Activated CD8-positive, alpha-beta T cell treated with anti-CD3 and anti-CD28 coated beads for 36 hours (primary cell): ENCODE measurements around the gene TMEM259. TPM values are rescaled to one million over a fixed set of nuclear protein-coding genes. Genes with fewer than 3 reads are reported as not detected.

Experiments
- ATAC-seq: fragments of 200-7000 bp; cut with Tn5 transposase; one replicate; pipeline ENCODE4 v1.10.0; 2021; ENCODE audit warnings: mild to moderate bottlenecking, moderate library complexity
- CTCF ChIA-PET: fragments of 350-600 bp; sonication (Branson Sonifier 250); formaldehyde crosslinking; loops from one replicate; lab custom pipeline; 2021; ENCODE audit warnings: antibody characterized with exemption; lab: Charles Lee
- POLR2A ChIA-PET: fragments of 350-600 bp; sonication (Branson Sonifier 250); formaldehyde crosslinking; loops from one replicate; lab custom pipeline; 2021; ENCODE audit warnings: antibody characterized with exemption; lab: Charles Lee
- DNase-seq: peaks from one replicate; pipeline ENCODE4 v3.0.0-alpha.2; 2020
- H3K27ac Mint-ChIP-seq: one replicate; pipeline ENCODE4 v1.8.0; 2021; ENCODE audit warnings: mild to moderate bottlenecking, mixed read lengths
- H3K27me3 Mint-ChIP-seq: one replicate; pipeline ENCODE4 v1.8.0; 2021; ENCODE audit warnings: mixed read lengths
- H3K36me3 Mint-ChIP-seq: one replicate; pipeline ENCODE4 v1.8.0; 2021; ENCODE audit warnings: low read depth, mixed read lengths
- H3K4me1 Mint-ChIP-seq: one replicate; pipeline ENCODE4 v1.8.0; 2021; ENCODE audit warnings: low read depth, mixed read lengths
- H3K4me3 Mint-ChIP-seq: one replicate; pipeline ENCODE4 v1.8.0; 2021; ENCODE audit warnings: mild to moderate bottlenecking, moderate library complexity, mixed read lengths
- H3K9me3 Mint-ChIP-seq: one replicate; pipeline ENCODE4 v1.8.0; 2021; ENCODE audit warnings: mixed read lengths
- CTCF ChIP-seq: fragments of 200-600 bp; IDR thresholded peaks from one replicate; pipeline ENCODE4 v1.8.0; 2022; ENCODE audit warnings: antibody characterized with exemption, mild to moderate bottlenecking
- intact Hi-C: fragments of 100-400 bp; cut with micrococcal nuclease; formaldehyde crosslinking; loops from one replicate; pipeline ENCODE4 v1.10.0; 2022
- total RNA-seq, 2 experiments: library from RNA; stranded (reverse); gene quantifications; one replicate each; pipeline ENCODE4 v1.2.3, GENCODE V29; 2021

TMEM259 gene
- total RNA-seq, 2 experiments from 2014 or later: 115 to 117 TPM

- CTCF ChIA-PET: interaction anchor here (1.0 kb wide), 1 partner anchor 19 kb away, joined by 3 read pairs; no protein-coding TSS in a partner anchor
Observed at GRCh38 chr19:1061987-1062386, 41.1 kb upstream of the TMEM259 start.

GRCh38 chr19:1060689-1061088 lies 39.8 kb upstream of the TMEM259 start:
- CTCF ChIA-PET: interaction anchor here (1.4 kb wide), 1 partner anchor 184 kb away, joined by 4 read pairs; no protein-coding TSS in a partner anchor
- intact Hi-C loops: no loop called here
- no peak overlapping the region for H3K4me3 Mint-ChIP-seq
- POLR2A ChIA-PET: no interaction called here
- TF ChIP-seq CTCF: no peak
- no peaks in the 10 kb centered on the region for H3K27me3 Mint-ChIP-seq
- H3K27ac Mint-ChIP-seq: no peak overlapping the region
- DNase-seq (no peak), ATAC-seq (no peak)
- H3K4me1 Mint-ChIP-seq: peaks cover 27% of the 10 kb centered on the region
- peaks cover 15% of the 10 kb centered on the region for H3K9me3 Mint-ChIP-seq
- peaks cover 28% of the 10 kb centered on the region for H3K36me3 Mint-ChIP-seq

More at GRCh38 chr19:1061987-1062386, 41.1 kb upstream of the TMEM259 start:
- intact Hi-C loops: no loop called here
- Mint-ChIP-seq H3K4me3 (no peak overlapping the region), H3K27me3 (no peaks in the 10 kb centered on the region), H3K4me1 (peaks cover 36% of the 10 kb centered on the region), H3K36me3 (peaks cover 17% of the 10 kb centered on the region), H3K27ac (no peak overlapping the region), H3K9me3 (peaks cover 8% of the 10 kb centered on the region)
- TF ChIP-seq CTCF: no peak
- DNase-seq (no peak), ATAC-seq (no peak)
- POLR2A ChIA-PET: no interaction called here

DNA sequence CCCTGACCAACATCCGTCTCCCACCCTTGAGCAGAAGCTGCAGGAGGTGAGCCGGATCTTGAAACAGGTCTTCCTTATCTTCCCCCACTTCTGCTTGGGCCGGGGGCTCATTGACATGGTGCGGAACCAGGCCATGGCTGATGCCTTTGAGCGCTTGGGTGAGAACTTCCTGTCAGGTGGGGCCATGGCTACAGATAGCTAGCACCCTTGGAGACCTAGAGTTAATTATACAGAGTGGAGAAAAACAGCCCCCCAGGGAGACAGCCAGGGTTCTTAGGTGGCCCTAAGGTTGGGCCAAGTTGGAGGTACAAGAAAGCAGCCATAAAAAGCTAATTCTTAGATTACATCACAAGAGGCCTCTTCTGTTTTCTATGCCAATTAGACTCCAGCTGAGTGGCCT lies 37.2 kb upstream of the TMEM259 start:
- ATAC-seq (no peak), DNase-seq (no peak)
- ChIA-PET POLR2A (interaction anchor here (0.6 to 1.7 kb wide), 3 partner anchors 9 to 24 kb away, joined by 3 to 6 read pairs (median 3); partner anchors contain the start of gene ARHGAP45), CTCF (interaction anchor here (1.0 to 3.3 kb wide), 7 partner anchors 8 to 208 kb away, joined by 3 to 14 read pairs (median 4); partner anchors contain the start of genes ABCA7 and ARHGAP45)
- Mint-ChIP-seq H3K27me3 (no peaks in the 10 kb centered on the region), H3K4me1 (peaks cover 11% of the 10 kb centered on the region), H3K9me3 (peaks cover 14% of the 10 kb centered on the region), H3K36me3 (peaks cover 33% of the 10 kb centered on the region), H3K27ac (peak overlapping the region; percentile 43), H3K4me3 (no peak overlapping the region)
- intact Hi-C loops: no loop called here
- no peak for TF ChIP-seq CTCF

GRCh38 chr19:1057176-1057855 lies 36.4 kb upstream of the TMEM259 start:
- Mint-ChIP-seq H3K4me1 (peaks cover 15% of the 10 kb centered on the region), H3K4me3 (no peak overlapping the region), H3K27ac (peak overlapping the region; percentile 79), H3K36me3 (peaks cover 33% of the 10 kb centered on the region), H3K9me3 (peaks cover 14% of the 10 kb centered on the region), H3K27me3 (no peaks in the 10 kb centered on the region)
- POLR2A ChIA-PET: interaction anchor here (0.6 to 1.6 kb wide), 4 partner anchors 10 to 34 kb away, joined by 3 to 5 read pairs (median 3); partner anchors contain the start of gene ARHGAP45
- ATAC-seq (peak; percentile 66), DNase-seq (no peak)
- TF ChIP-seq CTCF: no peak
- CTCF ChIA-PET: interaction anchor here (1.0 to 3.3 kb wide), 7 partner anchors 9 to 209 kb away, joined by 3 to 14 read pairs (median 4); partner anchors contain the start of genes ABCA7 and ARHGAP45
- intact Hi-C loops: no loop called here
